GM20431 (cell line): ENCODE data around the gene CACNA1S.

Source experiments
- in situ Hi-C: fragments of 300-500 bp; cut with MseI, MboI; formaldehyde crosslinking; loops from one replicate; pipeline ENCODE4 v1.15.0; 2020; ENCODE audit warnings: low sequenced_read_pairs; ENCODE audit not compliant: unreplicated experiment

Gene CACNA1S

GRCh38 chr1:201020040-201020591, 92.1 kb downstream of the CACNA1S start:
- in situ Hi-C loops, result no loop called here

GRCh38 chr1:201019321-201019977, 92.8 kb downstream of the CACNA1S start:
- in situ Hi-C loops, result no loop called here

- in situ Hi-C loops, result no loop called here
Measured at GRCh38 chr1:201017828-201018163, 94.4 kb downstream of the CACNA1S start.

- in situ Hi-C loops, result no loop called here
Measured at GRCh38 chr1:201016943-201017827, 95.0 kb downstream of the CACNA1S start.

- in situ Hi-C loops, result no loop called here
Measured at GRCh38 chr1:201016211-201016651, 96.0 kb downstream of the CACNA1S start.

- in situ Hi-C loops, result no loop called here
Measured at GRCh38 chr1:201015551-201016091, 96.6 kb downstream of the CACNA1S start.

GRCh38 chr1:201014816-201015200, 97.4 kb downstream of the CACNA1S start:
- in situ Hi-C loops, result no loop called here

- in situ Hi-C loops, result no loop called here
Measured at GRCh38 chr1:201013991-201014815, 98.0 kb downstream of the CACNA1S start.

GRCh38 chr1:201013031-201013485, 99.2 kb downstream of the CACNA1S start:
- in situ Hi-C loops, result no loop called here

GRCh38 chr1:201011616-201012015, 100.6 kb downstream of the CACNA1S start:
- in situ Hi-C loops, result no loop called here

- in situ Hi-C loops, result no loop called here
Measured at GRCh38 chr1:201009962-201010645, 102.1 kb downstream of the CACNA1S start.

- in situ Hi-C loops, result no loop called here
Measured at GRCh38 chr1:201008666-201009360, 103.4 kb downstream of the CACNA1S start.

- in situ Hi-C loops, result no loop called here
Measured at GRCh38 chr1:201007481-201007880, 104.7 kb downstream of the CACNA1S start.

GRCh38 chr1:201006450-201006849, 105.8 kb downstream of the CACNA1S start:
- in situ Hi-C loops, result no loop called here

GRCh38 chr1:201004732-201005131, 107.5 kb downstream of the CACNA1S start:
- in situ Hi-C loops, result no loop called here

- in situ Hi-C loops, result no loop called here
Measured at GRCh38 chr1:201004154-201004553, 108.1 kb downstream of the CACNA1S start.

GRCh38 chr1:201002510-201002909, 109.7 kb downstream of the CACNA1S start:
- in situ Hi-C loops, result no loop called here

GRCh38 chr1:201001962-201002361, 110.3 kb downstream of the CACNA1S start:
- in situ Hi-C loops, result no loop called here

- in situ Hi-C loops, result no loop called here
Measured at GRCh38 chr1:201000391-201000790, 111.8 kb downstream of the CACNA1S start.
